HepG2 (cell line): ENCODE measurements around the gene INHBC. TPM values are rescaled to one million over a fixed set of nuclear protein-coding genes. Genes with fewer than 3 reads are reported as not detected.

Experiments used
- CEBPG ChIP-seq: IDR thresholded peaks from 2 replicates; pipeline ENCODE4 v1.6.1; 2016
- MTA3 ChIP-seq: sonication (generic); formaldehyde crosslinking; IDR thresholded peaks from 2 replicates; pipeline ENCODE4 v1.4.0; 2020; ENCODE audit warnings: missing genetic modification reagents
- PAX8 ChIP-seq: sonication (generic); formaldehyde crosslinking; IDR thresholded peaks from 2 replicates; pipeline ENCODE4 v1.8.0; 2022; ENCODE audit warnings: mild to moderate bottlenecking, missing genetic modification reagents, borderline replicate concordance
- RXRA ChIP-seq: sonication (generic); formaldehyde crosslinking; IDR thresholded peaks from 2 replicates; pipeline ENCODE4 v1.5.1; 2020; ENCODE audit warnings: missing genetic modification reagents
- ZFP1 ChIP-seq: IDR thresholded peaks from 2 replicates; pipeline ENCODE4 v1.6.1; 2016
- ZNF12 ChIP-seq: sonication (generic); formaldehyde crosslinking; IDR thresholded peaks from 2 replicates; pipeline ENCODE4 v1.5.0; 2020; ENCODE audit warnings: missing genetic modification reagents
- ZNF331 ChIP-seq: sonication (generic); formaldehyde crosslinking; IDR thresholded peaks from 2 replicates; pipeline ENCODE4 v1.4.0; 2020; ENCODE audit warnings: missing genetic modification reagents
- ZNF569 ChIP-seq: sonication (generic); formaldehyde crosslinking; IDR thresholded peaks from 2 replicates; pipeline ENCODE4 v1.5.0; 2020; ENCODE audit warnings: mild to moderate bottlenecking, missing genetic modification reagents, moderate library complexity, borderline replicate concordance
- ZNF616 ChIP-seq: sonication (generic); formaldehyde crosslinking; IDR thresholded peaks from 2 replicates; pipeline ENCODE4 v1.5.0; 2020; ENCODE audit warnings: low read depth, mild to moderate bottlenecking, missing genetic modification reagents
- polyA plus RNA-seq, 8 experiments: library from polyadenylated mRNA; depleted of rRNA in 3 of 8; stranded (reverse) in 7 of 8; unstranded in 1 of 8; fragments of >200 nt; fragmentation: Illumina TruSeq in 4 of 8; extraction: Trizol in 4 of 8; gene quantifications; 2 replicates each; pipeline versions ENCODE4 v1.2.1 to v1.2.3, GENCODE V29; 2011 to 2016; ENCODE audit warnings: low read depth in 4 of 8, missing spikeins in 1 of 8, mixed read lengths in 1 of 8; ENCODE audit not compliant: insufficient read depth in 1 of 8
- total RNA-seq, 5 experiments: library from RNA; depleted of rRNA; stranded (reverse); fragments of >200 nt; fragmentation: Illumina TruSeq; extraction: Trizol; gene quantifications; 2 replicates each; pipeline ENCODE4 v1.2.3, GENCODE V29; 2016; ENCODE audit warnings: low read depth in 1 of 5
- TF ChIP-seq, protein P1 (sequence below): IDR thresholded peaks from 2 replicates; pipeline ENCODE4 v1.6.1; 2016; ENCODE audit warnings: control low read depth
- TF ChIP-seq, protein P2 (sequence below): sonication (generic); formaldehyde crosslinking; IDR thresholded peaks from 2 replicates; pipeline ENCODE4 v1.8.1; 2023; ENCODE audit warnings: mild to moderate bottlenecking, missing genetic modification reagents
- TF ChIP-seq, protein P3 (sequence below): sonication (generic); formaldehyde crosslinking; IDR thresholded peaks from one replicate; pipeline ENCODE4 v1.5.1; 2020; ENCODE audit warnings: mild to moderate bottlenecking, missing genetic modification reagents; ENCODE audit errors: not compliant biosample characterization

Gene INHBC
- total and polyA plus RNA-seq, 2 of the 13 experiments (the other 11 are each of a cell fraction or from before 2014, with no cell fraction given) = 1.8 to 13.8 TPM

DNA sequence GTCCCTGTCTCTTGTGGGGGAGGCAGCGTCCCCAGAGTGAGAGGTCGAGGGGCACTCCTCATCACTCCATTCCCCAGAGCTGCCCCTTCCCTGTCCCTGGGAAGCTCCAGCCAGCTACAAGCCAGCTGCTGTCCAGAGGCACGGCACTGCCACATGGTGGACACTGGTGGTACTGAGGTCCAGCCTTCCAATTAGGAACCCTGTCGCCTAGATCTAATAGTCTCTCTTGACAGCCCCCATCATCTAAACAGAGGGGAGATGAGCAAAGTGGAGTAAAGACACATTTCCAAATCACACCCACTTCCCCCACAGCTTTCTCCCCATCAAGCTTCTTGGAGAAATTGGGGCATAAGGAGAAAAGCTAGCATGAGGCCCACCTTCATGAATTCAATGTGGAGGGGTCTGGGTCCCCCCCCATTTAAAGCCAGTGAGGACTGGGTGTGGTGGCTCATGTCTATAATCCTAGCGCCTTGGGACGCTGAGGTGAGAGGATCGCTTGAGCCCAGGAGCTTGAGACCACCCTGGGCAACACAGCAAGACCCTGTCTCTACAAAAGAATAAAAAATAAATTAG lies 18.4 kb downstream of the INHBC start (continued):
- peak; percentile 34; the same call in 1 of the 2 replicates for TF ChIP-seq ZNF331 (CRISPR knock-in tag)
- TF ChIP-seq MTA3 = no peak
- TF ChIP-seq CEBPG (CRISPR knock-in tag) = 0 out of 2 replicates have a peak, but pooled peaks have one; percentile 12
- TF ChIP-seq, protein P1, sequence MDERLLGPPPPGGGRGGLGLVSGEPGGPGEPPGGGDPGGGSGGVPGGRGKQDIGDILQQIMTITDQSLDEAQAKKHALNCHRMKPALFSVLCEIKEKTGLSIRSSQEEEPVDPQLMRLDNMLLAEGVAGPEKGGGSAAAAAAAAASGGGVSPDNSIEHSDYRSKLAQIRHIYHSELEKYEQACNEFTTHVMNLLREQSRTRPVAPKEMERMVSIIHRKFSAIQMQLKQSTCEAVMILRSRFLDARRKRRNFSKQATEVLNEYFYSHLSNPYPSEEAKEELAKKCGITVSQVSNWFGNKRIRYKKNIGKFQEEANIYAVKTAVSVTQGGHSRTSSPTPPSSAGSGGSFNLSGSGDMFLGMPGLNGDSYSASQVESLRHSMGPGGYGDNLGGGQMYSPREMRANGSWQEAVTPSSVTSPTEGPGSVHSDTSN = no peak
- TF ChIP-seq, protein P2, sequence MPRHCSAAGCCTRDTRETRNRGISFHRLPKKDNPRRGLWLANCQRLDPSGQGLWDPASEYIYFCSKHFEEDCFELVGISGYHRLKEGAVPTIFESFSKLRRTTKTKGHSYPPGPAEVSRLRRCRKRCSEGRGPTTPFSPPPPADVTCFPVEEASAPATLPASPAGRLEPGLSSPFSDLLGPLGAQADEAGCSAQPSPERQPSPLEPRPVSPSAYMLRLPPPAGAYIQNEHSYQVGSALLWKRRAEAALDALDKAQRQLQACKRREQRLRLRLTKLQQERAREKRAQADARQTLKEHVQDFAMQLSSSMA (CRISPR knock-in tag) = peak; percentile 36; the same call in 1 of the 2 replicates
- TF ChIP-seq ZNF616 (CRISPR knock-in tag) = no peak
- TF ChIP-seq, protein P3, sequence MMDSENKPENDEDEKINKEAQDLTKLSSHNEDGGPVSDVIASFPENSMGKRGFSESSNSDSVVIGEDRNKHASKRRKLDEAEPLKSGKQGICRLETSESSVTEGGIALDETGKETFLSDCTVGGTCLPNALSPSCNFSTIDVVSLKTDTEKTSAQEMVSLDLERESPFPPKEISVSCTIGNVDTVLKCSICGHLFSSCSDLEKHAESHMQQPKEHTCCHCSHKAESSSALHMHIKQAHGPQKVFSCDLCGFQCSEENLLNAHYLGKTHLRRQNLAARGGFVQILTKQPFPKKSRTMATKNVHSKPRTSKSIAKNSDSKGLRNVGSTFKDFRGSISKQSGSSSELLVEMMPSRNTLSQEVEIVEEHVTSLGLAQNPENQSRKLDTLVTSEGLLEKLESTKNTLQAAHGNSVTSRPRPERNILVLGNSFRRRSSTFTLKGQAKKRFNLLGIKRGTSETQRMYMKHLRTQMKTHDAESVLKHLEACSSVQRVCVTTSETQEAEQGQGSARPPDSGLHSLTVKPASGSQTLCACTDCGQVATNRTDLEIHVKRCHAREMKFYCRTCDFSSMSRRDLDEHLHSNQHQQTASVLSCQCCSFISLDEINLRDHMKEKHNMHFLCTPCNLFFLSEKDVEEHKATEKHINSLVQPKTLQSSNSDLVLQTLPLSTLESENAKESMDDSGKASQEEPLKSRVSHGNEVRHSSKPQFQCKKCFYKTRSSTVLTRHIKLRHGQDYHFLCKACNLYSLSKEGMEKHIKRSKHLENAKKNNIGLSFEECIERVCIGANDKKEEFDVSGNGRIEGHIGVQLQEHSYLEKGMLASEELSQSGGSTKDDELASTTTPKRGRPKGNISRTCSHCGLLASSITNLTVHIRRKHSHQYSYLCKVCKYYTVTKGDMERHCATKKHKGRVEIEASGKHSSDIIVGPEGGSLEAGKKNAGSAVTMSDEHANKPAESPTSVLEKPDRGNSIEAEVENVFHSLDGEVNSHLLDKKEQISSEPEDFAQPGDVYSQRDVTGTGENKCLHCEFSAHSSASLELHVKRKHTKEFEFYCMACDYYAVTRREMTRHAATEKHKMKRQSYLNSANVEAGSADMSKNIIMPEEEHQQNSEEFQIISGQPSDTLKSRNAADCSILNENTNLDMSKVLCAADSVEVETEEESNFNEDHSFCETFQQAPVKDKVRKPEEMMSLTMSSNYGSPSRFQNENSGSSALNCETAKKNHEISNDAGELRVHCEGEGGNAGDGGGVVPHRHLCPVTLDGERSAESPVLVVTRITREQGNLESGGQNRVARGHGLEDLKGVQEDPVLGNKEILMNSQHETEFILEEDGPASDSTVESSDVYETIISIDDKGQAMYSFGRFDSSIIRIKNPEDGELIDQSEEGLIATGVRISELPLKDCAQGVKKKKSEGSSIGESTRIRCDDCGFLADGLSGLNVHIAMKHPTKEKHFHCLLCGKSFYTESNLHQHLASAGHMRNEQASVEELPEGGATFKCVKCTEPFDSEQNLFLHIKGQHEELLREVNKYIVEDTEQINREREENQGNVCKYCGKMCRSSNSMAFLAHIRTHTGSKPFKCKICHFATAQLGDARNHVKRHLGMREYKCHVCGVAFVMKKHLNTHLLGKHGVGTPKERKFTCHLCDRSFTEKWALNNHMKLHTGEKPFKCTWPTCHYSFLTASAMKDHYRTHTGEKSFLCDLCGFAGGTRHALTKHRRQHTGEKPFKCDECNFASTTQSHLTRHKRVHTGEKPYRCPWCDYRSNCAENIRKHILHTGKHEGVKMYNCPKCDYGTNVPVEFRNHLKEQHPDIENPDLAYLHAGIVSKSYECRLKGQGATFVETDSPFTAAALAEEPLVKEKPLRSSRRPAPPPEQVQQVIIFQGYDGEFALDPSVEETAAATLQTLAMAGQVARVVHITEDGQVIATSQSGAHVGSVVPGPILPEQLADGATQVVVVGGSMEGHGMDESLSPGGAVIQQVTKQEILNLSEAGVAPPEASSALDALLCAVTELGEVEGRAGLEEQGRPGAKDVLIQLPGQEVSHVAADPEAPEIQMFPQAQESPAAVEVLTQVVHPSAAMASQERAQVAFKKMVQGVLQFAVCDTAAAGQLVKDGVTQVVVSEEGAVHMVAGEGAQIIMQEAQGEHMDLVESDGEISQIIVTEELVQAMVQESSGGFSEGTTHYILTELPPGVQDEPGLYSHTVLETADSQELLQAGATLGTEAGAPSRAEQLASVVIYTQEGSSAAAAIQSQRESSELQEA (CRISPR knock-in tag) = no peak
- TF ChIP-seq PAX8 (CRISPR knock-in tag) = no peak
- no peak for TF ChIP-seq RXRA (CRISPR knock-in tag)
- no peak for TF ChIP-seq ZNF12 (CRISPR knock-in tag)
- no peak for TF ChIP-seq ZNF569 (CRISPR knock-in tag)
- TF ChIP-seq ZFP1 (CRISPR knock-in tag) = no peak
